Endodermal cell (in vitro differentiated cells): ENCODE data around the gene HBE1. TPM values are rescaled to one million over a fixed set of nuclear protein-coding genes. Genes with fewer than 3 reads are reported as not detected.

Source experiments
- DNase-seq: peaks from one replicate; pipeline ENCODE4 v3.0.0-alpha.2; 2017
- H3K27ac ChIP-seq: 2 replicates; pipeline ENCODE4 v1.5.1; 2013; ENCODE audit warnings: mild to moderate bottlenecking, low read depth, low read length, moderate library complexity
- H3K27me3 ChIP-seq: 2 replicates; pipeline ENCODE4 v1.6.1; 2013; ENCODE audit warnings: mild to moderate bottlenecking, low read length, moderate library complexity; ENCODE audit not compliant: insufficient read depth, control insufficient read depth, poor library complexity, severe bottlenecking
- H3K36me3 ChIP-seq: 2 replicates; pipeline ENCODE4 v1.7.0; 2013; ENCODE audit warnings: mild to moderate bottlenecking, low read length, moderate library complexity; ENCODE audit not compliant: control insufficient read depth, insufficient read depth
- H3K4me1 ChIP-seq: one replicate; pipeline ENCODE4 v1.7.0; 2013; ENCODE audit warnings: low read length; ENCODE audit not compliant: control insufficient read depth, insufficient read depth
- H3K4me3 ChIP-seq: 2 replicates; pipeline ENCODE4 v1.5.1; 2013; ENCODE audit warnings: mild to moderate bottlenecking, low read length, moderate library complexity
- H3K9ac ChIP-seq: 2 replicates; pipeline ENCODE4 v1.6.1; 2013; ENCODE audit warnings: mild to moderate bottlenecking, low read length, moderate library complexity; ENCODE audit not compliant: poor library complexity, severe bottlenecking; ENCODE audit errors: extremely low read depth
- H3K9me3 ChIP-seq: 2 replicates; pipeline ENCODE4 v1.6.1; 2013; ENCODE audit warnings: mild to moderate bottlenecking, low read length, moderate library complexity; ENCODE audit not compliant: control insufficient read depth
- H3K27ac Mint-ChIP-seq: 2 replicates; pipeline ENCODE4 v1.8.0; 2020; ENCODE audit warnings: mixed read lengths
- H3K27me3 Mint-ChIP-seq: 2 replicates; pipeline ENCODE4 v1.8.0; 2021; ENCODE audit warnings: mild to moderate bottlenecking, mixed read lengths; ENCODE audit not compliant: insufficient read depth
- H3K36me3 Mint-ChIP-seq: 2 replicates; pipeline ENCODE4 v1.8.0; 2020; ENCODE audit warnings: low read depth, mixed read lengths
- H3K4me1 Mint-ChIP-seq: 2 replicates; pipeline ENCODE4 v1.8.0; 2020; ENCODE audit warnings: mixed read lengths
- H3K4me3 Mint-ChIP-seq: 2 replicates; pipeline ENCODE4 v1.8.0; 2020; ENCODE audit warnings: mild to moderate bottlenecking, moderate library complexity, mixed read lengths
- H3K9me3 Mint-ChIP-seq: 2 replicates; pipeline ENCODE4 v1.8.0; 2020; ENCODE audit warnings: mild to moderate bottlenecking, mixed read lengths
- WGBS, 2 experiments: methylation state at CpG; one replicate each; pipeline versions ENCODE4 v1.1.5 to v1.1.7; 2013; ENCODE audit warnings: missing lambda C conversion rate in 2 of 2, mixed read lengths in 1 of 2; ENCODE audit not compliant: insufficient coverage in 1 of 2, insufficient read length in 1 of 2; 5-methylcytosine and 5-hydroxymethylcytosine counted together
- total RNA-seq, 2 donors: library from RNA; stranded (reverse); fragmentation: NEBNext Ultra II Directional in 1 of 2; extraction: Animal tissue kit (Norgen Biotek cat#: 25700) in 1 of 2; gene quantifications; 2 replicates in 1 of 2; 3 replicates in 1 of 2; pipeline ENCODE4 v1.2.1, GENCODE V29; 2021
- TF ChIP-seq, protein P1 (sequence below): fragments of 200-600 bp; sonication (generic); conservative IDR thresholded peaks from 2 replicates; pipeline ENCODE4 v1.5.0; 2021; ENCODE audit warnings: antibody characterized with exemption, mild to moderate bottlenecking

The HBE1 gene
- total RNA-seq, 2 donors from 2014 or later, result 0.81 to 6.1 TPM

DNA sequence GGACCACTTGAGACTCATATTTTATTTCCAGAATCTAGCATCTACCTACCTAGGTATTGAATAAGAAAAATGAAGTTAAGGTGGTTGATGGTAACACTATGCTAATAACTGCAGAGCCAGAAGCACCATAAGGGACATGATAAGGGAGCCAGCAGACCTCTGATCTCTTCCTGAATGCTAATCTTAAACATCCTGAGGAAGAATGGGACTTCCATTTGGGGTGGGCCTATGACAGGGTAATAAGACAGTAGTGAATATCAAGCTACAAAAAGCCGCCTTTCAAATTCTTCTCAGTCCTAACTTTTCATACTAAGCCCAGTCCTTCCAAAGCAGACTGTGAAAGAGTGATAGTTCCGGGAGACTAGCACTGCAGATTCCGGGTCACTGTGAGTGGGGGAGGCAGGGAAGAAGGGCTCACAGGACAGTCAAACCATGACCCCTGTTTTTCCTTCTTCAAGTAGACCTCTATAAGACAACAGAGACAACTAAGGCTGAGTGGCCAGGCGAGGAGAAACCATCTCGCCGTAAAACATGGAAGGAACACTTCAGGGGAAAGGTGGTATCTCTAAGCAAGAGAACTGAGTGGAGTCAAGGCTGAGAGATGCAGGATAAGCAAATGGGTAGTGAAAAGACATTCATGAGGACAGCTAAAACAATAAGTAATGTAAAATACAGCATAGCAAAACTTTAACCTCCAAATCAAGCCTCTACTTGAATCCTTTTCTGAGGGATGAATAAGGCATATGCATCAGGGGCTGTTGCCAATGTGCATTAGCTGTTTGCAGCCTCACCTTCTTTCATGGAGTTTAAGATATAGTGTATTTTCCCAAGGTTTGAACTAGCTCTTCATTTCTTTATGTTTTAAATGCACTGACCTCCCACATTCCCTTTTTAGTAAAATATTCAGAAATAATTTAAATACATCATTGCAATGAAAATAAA, 44.9 kb downstream of the HBE1 start:
- Mint-ChIP-seq H3K27ac (no peak overlapping the region), H3K36me3 (peaks cover 1% of the 10 kb centered on the region), H3K27me3 (no peaks in the 10 kb centered on the region), H3K4me3 (no peak overlapping the region), H3K4me1 (peaks cover 10% of the 10 kb centered on the region), H3K9me3 (peaks cover 33% of the 10 kb centered on the region)
- Histone ChIP-seq H3K9me3 (peaks cover 5% of the 10 kb centered on the region), H3K9ac (no peak overlapping the region), H3K27me3 (no peaks in the 10 kb centered on the region), H3K4me1 (no peaks in the 10 kb centered on the region), H3K27ac (no peak overlapping the region), H3K4me3 (no peak overlapping the region), H3K36me3 (no peaks in the 10 kb centered on the region)
- 98 to 100% methylated on average over 3 to 5 of the region's 6 CpGs for WGBS, 2 experiments
- DNase-seq, result no peak
- TF ChIP-seq, protein P1, sequence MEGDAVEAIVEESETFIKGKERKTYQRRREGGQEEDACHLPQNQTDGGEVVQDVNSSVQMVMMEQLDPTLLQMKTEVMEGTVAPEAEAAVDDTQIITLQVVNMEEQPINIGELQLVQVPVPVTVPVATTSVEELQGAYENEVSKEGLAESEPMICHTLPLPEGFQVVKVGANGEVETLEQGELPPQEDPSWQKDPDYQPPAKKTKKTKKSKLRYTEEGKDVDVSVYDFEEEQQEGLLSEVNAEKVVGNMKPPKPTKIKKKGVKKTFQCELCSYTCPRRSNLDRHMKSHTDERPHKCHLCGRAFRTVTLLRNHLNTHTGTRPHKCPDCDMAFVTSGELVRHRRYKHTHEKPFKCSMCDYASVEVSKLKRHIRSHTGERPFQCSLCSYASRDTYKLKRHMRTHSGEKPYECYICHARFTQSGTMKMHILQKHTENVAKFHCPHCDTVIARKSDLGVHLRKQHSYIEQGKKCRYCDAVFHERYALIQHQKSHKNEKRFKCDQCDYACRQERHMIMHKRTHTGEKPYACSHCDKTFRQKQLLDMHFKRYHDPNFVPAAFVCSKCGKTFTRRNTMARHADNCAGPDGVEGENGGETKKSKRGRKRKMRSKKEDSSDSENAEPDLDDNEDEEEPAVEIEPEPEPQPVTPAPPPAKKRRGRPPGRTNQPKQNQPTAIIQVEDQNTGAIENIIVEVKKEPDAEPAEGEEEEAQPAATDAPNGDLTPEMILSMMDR, result no peak

DNA sequence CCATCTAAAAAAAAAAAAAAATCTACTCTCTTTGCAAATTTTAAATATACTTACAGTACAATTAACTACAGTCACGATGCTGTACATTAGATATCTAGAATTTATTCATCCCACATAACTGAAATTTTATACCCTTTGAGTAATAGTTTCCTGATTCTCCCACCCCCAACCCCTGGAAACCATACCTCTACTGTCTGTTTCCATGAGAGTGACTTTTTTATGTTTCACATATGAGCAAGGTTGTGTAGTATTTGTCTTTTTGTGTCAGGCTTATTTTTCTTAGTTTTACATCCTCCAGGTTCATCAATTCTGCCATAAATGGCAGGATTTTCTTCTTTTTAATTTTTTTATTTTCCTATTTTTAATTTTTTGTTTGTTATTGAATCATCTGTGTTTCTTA, 46.1 kb downstream of the HBE1 start:
- no peak overlapping the region for H3K27ac ChIP-seq
- Mint-ChIP-seq H3K4me1 (peaks cover 10% of the 10 kb centered on the region), H3K4me3 (no peak overlapping the region), H3K36me3 (peaks cover 3% of the 10 kb centered on the region), H3K9me3 (peaks cover 43% of the 10 kb centered on the region), H3K27ac (no peak overlapping the region), H3K27me3 (no peaks in the 10 kb centered on the region)
- H3K4me3 ChIP-seq, result no peak overlapping the region
- H3K36me3 ChIP-seq, result no peaks in the 10 kb centered on the region
- H3K27me3 ChIP-seq, result no peaks in the 10 kb centered on the region
- DNase-seq, result no peak
- TF ChIP-seq, protein P1, result no peak
- H3K9me3 ChIP-seq, result peaks cover 5% of the 10 kb centered on the region
- WGBS, 2 experiments, result 96% methylated on average over 1 of the region's 1 CpG; no CpG with 5 or more reads in 1 of the 2 experiments
- no peak overlapping the region for H3K9ac ChIP-seq
- no peaks in the 10 kb centered on the region for H3K4me1 ChIP-seq

DNA sequence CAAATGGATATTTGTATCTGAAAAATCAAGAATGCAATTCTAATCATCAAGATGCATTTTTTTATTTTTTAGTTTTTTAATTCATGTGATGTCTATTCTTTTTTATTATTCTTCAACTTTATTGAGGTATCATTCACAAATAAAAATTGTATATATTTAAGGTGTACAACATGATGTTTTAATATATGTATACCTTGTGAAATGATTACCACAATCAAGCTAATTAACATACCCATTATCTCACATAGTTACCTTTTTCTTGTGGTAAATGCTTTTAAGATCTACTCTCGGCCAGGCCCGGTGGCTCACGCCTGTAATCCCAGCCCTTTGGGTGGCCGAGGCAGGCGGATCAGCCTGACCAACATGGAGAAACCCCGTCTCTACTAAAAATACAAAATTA, 46.6 kb downstream of the HBE1 start:
- Histone ChIP-seq H3K9me3 (peaks cover 5% of the 10 kb centered on the region), H3K4me3 (no peak overlapping the region), H3K36me3 (no peaks in the 10 kb centered on the region), H3K4me1 (no peaks in the 10 kb centered on the region), H3K27me3 (no peaks in the 10 kb centered on the region), H3K27ac (no peak overlapping the region), H3K9ac (no peak overlapping the region)
- DNase-seq, result no peak
- peaks cover 10% of the 10 kb centered on the region for H3K4me1 Mint-ChIP-seq
- H3K27ac Mint-ChIP-seq, result no peak overlapping the region
- H3K36me3 Mint-ChIP-seq, result peaks cover 3% of the 10 kb centered on the region
- TF ChIP-seq, protein P1, result no peak
- H3K4me3 Mint-ChIP-seq, result no peak overlapping the region
- no peaks in the 10 kb centered on the region for H3K27me3 Mint-ChIP-seq
- peaks cover 46% of the 10 kb centered on the region for H3K9me3 Mint-ChIP-seq
- 80 to 87% methylated on average over 1 to 6 of the region's 6 CpGs for WGBS, 2 experiments

Other genes with a start within 250 kb of the HBE1 start
- not detected for gene OR52J3, start 223.4 kb downstream of the HBE1 start, total RNA-seq
- gene OR52E2, start 210.3 kb downstream of the HBE1 start, total RNA-seq, result not detected
- gene OR52E1, start 200.4 kb downstream of the HBE1 start, total RNA-seq, result not detected
- gene OR52A5, start 131.6 kb downstream of the HBE1 start, total RNA-seq, result under 1 TPM; 0.13 to 0.15 TPM
- gene OR52A1, start 115.2 kb downstream of the HBE1 start, total RNA-seq, result 10 to 100 TPM in 1 of 2 donors, 1 to 10 TPM in 1; 2.5 to 14.3 TPM
- not detected for gene OR51V1, start 69.3 kb downstream of the HBE1 start, total RNA-seq
- gene HBB, start 42.9 kb downstream of the HBE1 start, total RNA-seq, result not detected
- not detected for gene HBD, start 35.5 kb downstream of the HBE1 start, total RNA-seq
- gene HBG1, start 20.1 kb downstream of the HBE1 start, total RNA-seq, result not detected
- gene HBG2, start 15.2 kb downstream of the HBE1 start, total RNA-seq, result under 1 TPM; 0.59 to 0.62 TPM
- gene OR51B4, start 32.0 kb upstream of the HBE1 start, total RNA-seq, result not detected
- gene OR51B2, start 54.4 kb upstream of the HBE1 start, total RNA-seq, result under 1 TPM in 1 of 2 donors, not detected in 1; 0.51 TPM
- 1 to 10 TPM in 1 of 2 donors, under 1 TPM in 1; 0.93 to 1.8 TPM for gene OR51B5, start 73.6 kb upstream of the HBE1 start, total RNA-seq
- gene OR51B6, start 81.6 kb upstream of the HBE1 start, total RNA-seq, result under 1 TPM in 1 of 2 donors, not detected in 1; 0.29 TPM
- 1 to 10 TPM in 1 of 2 donors, under 1 TPM in 1; 0.55 to 1.1 TPM for gene OR51M1, start 113.9 kb upstream of the HBE1 start, total RNA-seq
- gene OR51Q1, start 152.2 kb upstream of the HBE1 start, total RNA-seq, result 1 to 10 TPM in 1 of 2 donors, under 1 TPM in 1; 0.24 to 1.6 TPM
- not detected for gene OR51I1, start 171.6 kb upstream of the HBE1 start, total RNA-seq
- not detected for gene OR51I2, start 179.4 kb upstream of the HBE1 start, total RNA-seq
- gene OR52D1, start 218.7 kb upstream of the HBE1 start, total RNA-seq, result not detected
- under 1 TPM in 1 of 2 donors, not detected in 1; 0.24 TPM for gene UBQLN3, start 240.0 kb upstream of the HBE1 start, total RNA-seq
- gene UBQLNL, start 246.8 kb upstream of the HBE1 start, total RNA-seq, result under 1 TPM; 0.20 to 0.26 TPM